Left ventricle myocardium superior (tissue), 1 donor: Measurements from ENCODE around the gene CCNC. TPM values are rescaled to one million over a fixed set of nuclear protein-coding genes. Genes with fewer than 3 reads are reported as not detected.

ENCODE experiments used
- total RNA-seq: library from RNA; stranded (reverse); fragmentation: NEBNext Ultra II Directional; extraction: Animal tissue kit (Norgen Biotek cat#: 25700); gene quantifications from one replicate; pipeline ENCODE4 v1.2.1, GENCODE V29; 2021
- donor health status: DM: no; HTN: yes; CAD: no; lungs with severe emphysema.

CCNC gene
- total RNA-seq, 1 donor from 2014 or later = 16.9 TPM

Other genes starting within 250 kb of the CCNC start
- gene FAXC, start 219.0 kb downstream of the CCNC start, total RNA-seq = not detected
- 33.8 TPM for gene COQ3, start 174.5 kb downstream of the CCNC start, total RNA-seq
- gene PNISR, start 143.4 kb downstream of the CCNC start, total RNA-seq = 54.6 TPM
- 12.3 TPM for gene USP45, start 53.2 kb downstream of the CCNC start, total RNA-seq
- gene PRDM13, start 38.2 kb upstream of the CCNC start, total RNA-seq = not detected